CD4-positive, alpha-beta T cell (primary cell): ENCODE results near the gene MILR1. TPM values are rescaled to one million over a fixed set of nuclear protein-coding genes. Genes with fewer than 3 reads are reported as not detected.

Experiments
- ATAC-seq: fragments of 200-7000 bp; cut with Tn5 transposase; one replicate; pipeline ENCODE4 v1.10.0; 2022; ENCODE audit warnings: mild to moderate bottlenecking; ENCODE audit not compliant: poor library complexity
- CTCF ChIA-PET: fragments of 350-600 bp; sonication (Branson Sonifier 250); formaldehyde crosslinking; loops from one replicate; lab custom pipeline; 2021; ENCODE audit warnings: antibody characterized with exemption, inconsistent platforms; lab: Charles Lee
- POLR2A ChIA-PET: fragments of 350-600 bp; sonication (Branson Sonifier 250); formaldehyde crosslinking; loops from one replicate; lab custom pipeline; 2021; ENCODE audit warnings: antibody characterized with exemption, inconsistent platforms; lab: Charles Lee
- DNase-seq, 14 experiments: peaks; one replicate each; pipeline ENCODE4 v3.0.0-alpha.2; 2013 to 2020; ENCODE audit warnings: mixed read lengths in 2 of 14
- H3K27ac ChIP-seq, 2 donors: one replicate each; pipeline versions ENCODE4 v1.5.1 to v1.7.0; 2013; ENCODE audit warnings: low read length in 2 of 2, low read depth in 1 of 2, mild to moderate bottlenecking in 1 of 2
- H3K27me3 ChIP-seq, 2 experiments: 1 replicate in 1 of 2; 2 replicates in 1 of 2; pipeline versions ENCODE4 v1.6.1 to v1.7.0; 2013; ENCODE audit warnings: low read length in 2 of 2, control low read depth in 1 of 2, mild to moderate bottlenecking in 1 of 2, moderate library complexity in 1 of 2; ENCODE audit not compliant: insufficient read depth in 2 of 2, control insufficient read depth in 1 of 2
- H3K36me3 ChIP-seq: one replicate; pipeline ENCODE4 v1.6.1; 2013; ENCODE audit warnings: low read length, control low read depth; ENCODE audit not compliant: insufficient read depth
- H3K4me1 ChIP-seq: one replicate; pipeline ENCODE4 v1.6.1; 2013; ENCODE audit warnings: low read length, control low read depth; ENCODE audit not compliant: insufficient read depth
- H3K4me3 ChIP-seq: one replicate; pipeline ENCODE4 v1.5.1; 2013; ENCODE audit warnings: mild to moderate bottlenecking, low read length, moderate library complexity
- H3K9me3 ChIP-seq, 2 experiments: 1 replicate in 1 of 2; 2 replicates in 1 of 2; pipeline versions ENCODE4 v1.6.1 to v1.7.0; 2013; ENCODE audit warnings: low read length in 2 of 2, mild to moderate bottlenecking in 2 of 2, control low read depth in 1 of 2, moderate library complexity in 1 of 2; ENCODE audit not compliant: control insufficient read depth in 1 of 2, insufficient read depth in 1 of 2
- H3K27ac Mint-ChIP-seq: one replicate; pipeline ENCODE4 v1.8.0; 2020; ENCODE audit warnings: mixed read lengths
- H3K27me3 Mint-ChIP-seq: one replicate; pipeline ENCODE4 v1.8.0; 2021; ENCODE audit warnings: mixed read lengths
- H3K36me3 Mint-ChIP-seq: one replicate; pipeline ENCODE4 v1.8.0; 2021; ENCODE audit warnings: low read depth, mixed read lengths
- H3K4me1 Mint-ChIP-seq: one replicate; pipeline ENCODE4 v1.8.0; 2021; ENCODE audit warnings: low read depth, mixed read lengths
- H3K4me3 Mint-ChIP-seq: one replicate; pipeline ENCODE4 v1.8.0; 2020; ENCODE audit warnings: mild to moderate bottlenecking, mixed read lengths
- H3K9me3 Mint-ChIP-seq: one replicate; pipeline ENCODE4 v1.8.0; 2020; ENCODE audit warnings: mixed read lengths
- CTCF ChIP-seq: fragments of 200-600 bp; IDR thresholded peaks from one replicate; pipeline ENCODE4 v1.8.0; 2022; ENCODE audit warnings: antibody characterized with exemption, mild to moderate bottlenecking
- intact Hi-C, 2 experiments: fragments of 100-400 bp; cut with DNase I in 1 of 2; cut with micrococcal nuclease in 1 of 2; formaldehyde crosslinking; loops; one replicate each; pipeline versions ENCODE4 v1.15.1 to v1.9.0; 2023 to 2025; cut with DNase I, micrococcal nuclease
- total RNA-seq, 174 experiments: library from RNA in 2 of 174; stranded (reverse) in 2 of 174; gene quantifications; one replicate each; pipeline ENCODE4 v1.2.3 and lab custom pipeline; 2021 to 2026

MILR1 gene
- total RNA-seq, 2 experiments from 2014 or later, result 0.30 TPM; not detected in 1

DNA sequence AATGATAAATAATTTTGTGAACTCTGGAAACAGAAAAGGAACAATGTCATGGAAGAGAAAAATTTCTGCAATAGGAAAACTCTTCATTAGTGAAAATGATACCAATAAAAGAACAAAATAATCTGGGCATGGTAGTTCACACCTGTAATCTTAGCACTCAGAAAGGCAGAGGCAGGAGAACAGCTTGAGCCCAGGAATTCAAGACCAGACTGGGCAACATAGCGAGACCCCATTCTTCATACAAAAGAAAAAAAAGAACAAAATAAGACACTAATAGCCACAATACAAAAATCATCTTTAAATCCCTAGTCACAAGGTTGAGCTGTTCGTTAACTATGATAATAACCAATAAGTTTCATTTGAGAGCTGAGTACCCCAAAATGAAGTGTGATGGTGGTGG, 39.4 kb downstream of the MILR1 start:
- no peak overlapping the region for H3K27ac Mint-ChIP-seq
- H3K4me1 Mint-ChIP-seq, result peaks cover 19% of the 10 kb centered on the region
- CTCF ChIA-PET, result interaction anchor here (5.7 kb wide), 1 partner anchor 68 kb away, joined by 61 read pairs; no protein-coding TSS in a partner anchor
- no peaks in the 10 kb centered on the region for H3K9me3 Mint-ChIP-seq
- DNase-seq, result no peak
- intact Hi-C loops, result loop anchor here in 1 of 2 experiments (5.0 kb wide), 1 partner anchor 166 kb away; no protein-coding TSS in a partner anchor
- Histone ChIP-seq H3K4me3 (no peak overlapping the region), H3K4me1 (peaks cover 10% of the 10 kb centered on the region), H3K9me3 (no peaks in the 10 kb centered on the region), H3K27ac (no peak overlapping the region), H3K36me3 (peaks cover 58% of the 10 kb centered on the region), H3K27me3 (no peaks in the 10 kb centered on the region)
- H3K4me3 Mint-ChIP-seq, result no peak overlapping the region
- no peak for ATAC-seq
- no peaks in the 10 kb centered on the region for H3K27me3 Mint-ChIP-seq
- peaks cover 84% of the 10 kb centered on the region for H3K36me3 Mint-ChIP-seq
- POLR2A ChIA-PET, result no interaction called here
- TF ChIP-seq CTCF, result no peak

GRCh38 chr17:64491034-64491860, 42.3 kb downstream of the MILR1 start:
- Mint-ChIP-seq H3K4me1 (peaks cover 25% of the 10 kb centered on the region), H3K36me3 (peaks cover 69% of the 10 kb centered on the region), H3K4me3 (no peak overlapping the region), H3K27me3 (no peaks in the 10 kb centered on the region), H3K9me3 (no peaks in the 10 kb centered on the region), H3K27ac (no peak overlapping the region)
- H3K27ac ChIP-seq, result no peak overlapping the region
- peak; percentile 75 for ATAC-seq
- ChIA-PET POLR2A (interaction anchor here (1.5 to 10.7 kb wide), 2 partner anchors 13 to 71 kb away, joined by 13 to 453 read pairs; partner anchors contain the start of genes CEP95 and DDX5), CTCF (interaction anchor here (0.5 to 5.7 kb wide), 9 partner anchors 11 to 472 kb away, joined by 3 to 61 read pairs (median 5); partner anchors contain the start of genes CEP95 and DDX5)
- intact Hi-C loops, result loop anchor here (1.0 to 10.0 kb wide), 3 partner anchors 71 to 716 kb away; partner anchors contain the start of genes CCDC47 (in 1 of the 2) and DDX42 (in 1 of the 2)
- peaks cover 39% of the 10 kb centered on the region for H3K36me3 ChIP-seq
- DNase-seq, result peak in 13 of 14 experiments; percentile 22 to 78 (median 37)
- H3K9me3 ChIP-seq, result no peaks in the 10 kb centered on the region
- H3K27me3 ChIP-seq, result no peaks in the 10 kb centered on the region
- H3K4me1 ChIP-seq, result peaks cover 23% of the 10 kb centered on the region
- H3K4me3 ChIP-seq, result no peak overlapping the region
- peak; percentile 69 for TF ChIP-seq CTCF

GRCh38 chr17:64491994-64492393, 43.1 kb downstream of the MILR1 start:
- no peak for DNase-seq
- H3K9me3 ChIP-seq, result no peaks in the 10 kb centered on the region
- Mint-ChIP-seq H3K4me1 (peaks cover 33% of the 10 kb centered on the region), H3K9me3 (no peaks in the 10 kb centered on the region), H3K27me3 (no peaks in the 10 kb centered on the region), H3K27ac (no peak overlapping the region), H3K4me3 (no peak overlapping the region), H3K36me3 (peaks cover 75% of the 10 kb centered on the region)
- no peaks in the 10 kb centered on the region for H3K27me3 ChIP-seq
- no peak overlapping the region for H3K27ac ChIP-seq
- intact Hi-C loops, result loop anchor here (1.0 to 10.0 kb wide), 3 partner anchors 72 to 717 kb away; partner anchors contain the start of genes CCDC47 (in 1 of the 2) and DDX42 (in 1 of the 2)
- POLR2A ChIA-PET, result interaction anchor here (1.0 to 10.7 kb wide), 3 partner anchors 13 to 72 kb away, joined by 3 to 453 read pairs (median 5); partner anchors contain the start of genes CEP95 and DDX5
- peaks cover 23% of the 10 kb centered on the region for H3K4me1 ChIP-seq
- H3K36me3 ChIP-seq, result peaks cover 39% of the 10 kb centered on the region
- no peak for ATAC-seq
- no peak for TF ChIP-seq CTCF
- no peak overlapping the region for H3K4me3 ChIP-seq
- CTCF ChIA-PET, result interaction anchor here (1.2 to 5.7 kb wide), 3 partner anchors 9 to 72 kb away, joined by 4 to 61 read pairs (median 33); partner anchors contain the start of genes CEP95 and DDX5
